ENCODE data around the gene TRPM6.
"Not testable (repeated sequence)": the region's sequence is repeated elsewhere in the genome, so short reads cannot be mapped to it uniquely, and the experiment has no call there.

Gene TRPM6

DNA sequence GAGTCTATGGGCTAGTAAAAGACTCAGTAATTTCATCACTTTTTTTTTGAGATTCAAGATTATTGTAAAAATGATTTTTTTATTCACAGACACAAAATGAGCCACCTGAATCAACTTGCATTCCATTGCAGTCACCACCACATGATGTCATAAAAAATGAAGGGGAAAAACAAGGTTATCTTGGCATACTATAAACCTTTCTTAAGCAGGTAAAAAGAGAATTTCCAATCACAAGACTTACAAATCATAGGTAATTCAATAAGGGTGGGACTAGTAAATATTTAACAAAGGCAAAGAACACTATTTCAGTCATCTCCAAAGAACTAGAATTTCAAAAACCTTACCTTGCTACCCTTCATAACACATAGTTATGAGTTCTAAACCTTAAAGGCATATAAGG lies 30.7 kb downstream of the TRPM6 start:
- no peak overlapping the region for H3K27ac ChIP-seq
- TF ChIP-seq ZFX (IDR thresholded peaks at IDR 0.05; ENCODE audit: borderline replicate concordance) = no peak
- TF ChIP-seq, protein P1, sequence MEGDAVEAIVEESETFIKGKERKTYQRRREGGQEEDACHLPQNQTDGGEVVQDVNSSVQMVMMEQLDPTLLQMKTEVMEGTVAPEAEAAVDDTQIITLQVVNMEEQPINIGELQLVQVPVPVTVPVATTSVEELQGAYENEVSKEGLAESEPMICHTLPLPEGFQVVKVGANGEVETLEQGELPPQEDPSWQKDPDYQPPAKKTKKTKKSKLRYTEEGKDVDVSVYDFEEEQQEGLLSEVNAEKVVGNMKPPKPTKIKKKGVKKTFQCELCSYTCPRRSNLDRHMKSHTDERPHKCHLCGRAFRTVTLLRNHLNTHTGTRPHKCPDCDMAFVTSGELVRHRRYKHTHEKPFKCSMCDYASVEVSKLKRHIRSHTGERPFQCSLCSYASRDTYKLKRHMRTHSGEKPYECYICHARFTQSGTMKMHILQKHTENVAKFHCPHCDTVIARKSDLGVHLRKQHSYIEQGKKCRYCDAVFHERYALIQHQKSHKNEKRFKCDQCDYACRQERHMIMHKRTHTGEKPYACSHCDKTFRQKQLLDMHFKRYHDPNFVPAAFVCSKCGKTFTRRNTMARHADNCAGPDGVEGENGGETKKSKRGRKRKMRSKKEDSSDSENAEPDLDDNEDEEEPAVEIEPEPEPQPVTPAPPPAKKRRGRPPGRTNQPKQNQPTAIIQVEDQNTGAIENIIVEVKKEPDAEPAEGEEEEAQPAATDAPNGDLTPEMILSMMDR (IDR thresholded peaks at IDR 0.05) = no peak

- no peak overlapping the region for H3K27ac ChIP-seq
- TF ChIP-seq ZFX (IDR thresholded peaks at IDR 0.05; ENCODE audit: borderline replicate concordance) = no peak
- TF ChIP-seq, protein P1 (IDR thresholded peaks at IDR 0.05) = no peak
Observed at GRCh38 chr9:74855072-74855471, 32.6 kb downstream of the TRPM6 start.

DNA sequence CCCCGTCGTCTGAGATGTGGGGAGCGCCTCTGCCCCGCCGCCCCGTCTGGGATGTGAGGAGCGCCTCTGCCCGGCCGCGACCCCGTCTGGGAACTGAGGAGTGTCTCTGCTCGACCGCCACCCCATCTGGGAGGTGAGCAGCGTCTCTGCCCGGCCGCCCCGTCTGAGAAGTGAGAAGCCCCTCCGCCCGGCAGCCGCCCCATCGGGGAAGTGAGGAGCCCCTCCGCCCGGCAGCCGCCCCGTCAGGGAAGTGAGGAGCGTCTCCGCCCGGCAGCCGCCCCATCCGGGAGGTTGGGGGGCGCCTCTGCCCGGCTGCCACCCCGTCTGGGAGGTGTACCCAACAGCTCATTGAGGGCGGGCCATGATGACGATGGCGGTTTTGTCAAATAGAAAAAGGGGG lies 34.7 kb downstream of the TRPM6 start:
- H3K27ac ChIP-seq = not testable (repeated sequence)

- TF ChIP-seq, protein P1 (IDR thresholded peaks at IDR 0.05) = no peak
- no peak for TF ChIP-seq ZFX (IDR thresholded peaks at IDR 0.05; ENCODE audit: borderline replicate concordance)
- no peak overlapping the region for H3K27ac ChIP-seq
Observed at GRCh38 chr9:74848153-74848525, 39.6 kb downstream of the TRPM6 start.

- no peak for TF ChIP-seq ZFX (IDR thresholded peaks at IDR 0.05; ENCODE audit: borderline replicate concordance)
- TF ChIP-seq, protein P1 (IDR thresholded peaks at IDR 0.05) = no peak
- H3K27ac ChIP-seq = no peak overlapping the region
Observed at GRCh38 chr9:74847478-74848152, 40.1 kb downstream of the TRPM6 start.

DNA sequence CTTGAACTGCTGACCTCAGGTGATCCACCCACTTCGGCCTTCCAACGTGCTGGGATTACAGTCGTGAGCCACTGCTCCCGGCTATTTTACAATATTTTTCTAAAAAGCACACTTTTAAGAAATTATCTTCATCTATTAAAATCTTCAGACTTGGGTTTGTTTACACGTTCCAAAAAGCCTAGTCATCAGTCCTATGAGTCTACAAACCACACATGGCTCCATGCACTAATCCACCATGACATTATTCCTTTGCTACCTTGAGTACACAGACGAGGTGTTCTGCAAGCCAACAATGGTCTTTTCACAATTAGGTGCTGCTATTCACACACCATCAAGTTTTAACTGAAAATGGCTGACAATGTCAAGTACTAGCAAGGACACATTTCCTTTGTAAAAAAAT lies 41.0 kb downstream of the TRPM6 start:
- TF ChIP-seq, protein P1 (IDR thresholded peaks at IDR 0.05) = no peak
- no peak for TF ChIP-seq ZFX (IDR thresholded peaks at IDR 0.05; ENCODE audit: borderline replicate concordance)
- no peak overlapping the region for H3K27ac ChIP-seq

- H3K27ac ChIP-seq = no peak overlapping the region
- no peak for TF ChIP-seq ZFX (IDR thresholded peaks at IDR 0.05; ENCODE audit: borderline replicate concordance)
- TF ChIP-seq, protein P1 (IDR thresholded peaks at IDR 0.05) = no peak
Observed at GRCh38 chr9:74838351-74838750, 49.4 kb downstream of the TRPM6 start.

- TF ChIP-seq, protein P1 (IDR thresholded peaks at IDR 0.05) = no peak
- TF ChIP-seq ZFX (IDR thresholded peaks at IDR 0.05; ENCODE audit: borderline replicate concordance) = no peak
- no peak overlapping the region for H3K27ac ChIP-seq
Observed at GRCh38 chr9:74824654-74825053, 63.1 kb downstream of the TRPM6 start.

All from 22Rv1 (cell line).